ENCODE results near the gene MPP2. TPM values are rescaled to one million over a fixed set of nuclear protein-coding genes. Genes with fewer than 3 reads are reported as not detected.

Gene MPP2
- total and polyA plus RNA-seq, 9 of the 15 experiments (the other 6 are each of a cell fraction or from before 2014, with no cell fraction given), result 0.04 to 1.0 (median 0.24) TPM

- 3% methylated on average over 12 of the region's 12 CpGs for WGBS (ENCODE audit: insufficient coverage, low coverage, missing lambda C conversion rate)
- Histone ChIP-seq H3K4me1 (replicated peaks in 1 of 2; ENCODE audit: control insufficient read depth in 2 of 2, insufficient read depth in 2 of 2, low read length in 2 of 2) (no peaks in the 10 kb centered on the region), H3K4me2 (ENCODE audit: insufficient read depth, low read length) (no peak overlapping the region), H3K9me1 (ENCODE audit: control insufficient read depth, insufficient read depth, low read length) (peaks cover 4% of the 10 kb centered on the region), H3K27me3 (ENCODE audit: control insufficient read depth in 2 of 2, insufficient read depth in 2 of 2, low read length in 2 of 2) (peaks cover 29 to 84% of the 10 kb centered on the region in 2 experiments; a peak in 3 of 5 replicates), H3K4me3 (no peak overlapping the region), H3K9me3 (replicated peaks; ENCODE audit: control insufficient read depth, insufficient read depth, low read depth, low read length) (no peaks in the 10 kb centered on the region), H3K9ac (ENCODE audit: insufficient read depth in 1 of 2, low read depth in 2 of 2, low read length in 2 of 2) (no peak overlapping the region), H3K79me2 (ENCODE audit: control insufficient read depth, insufficient read depth, low read length) (no peaks in the 10 kb centered on the region), H4K20me1 (replicated peaks; ENCODE audit: control insufficient read depth, insufficient read depth, low read length) (peaks cover 3% of the 10 kb centered on the region; the same call in 1 of the 2 replicates), H3K27ac (ENCODE audit: extremely low read depth, low read depth, low read length) (no peak overlapping the region), H2AFZ (ENCODE audit: low read depth, low read length) (no peak overlapping the region), H3K36me3 (ENCODE audit: control insufficient read depth, insufficient read depth, low read length) (no peaks in the 10 kb centered on the region)
- BruUV-seq (replicated peaks), result no TSS peak
- no peak for FAIRE-seq
- ChIA-PET CTCF (ENCODE audit: low intra/inter-chr PET ratio) (no interaction called here), POLR2A (interaction anchor here (0.6 to 1.2 kb wide), 4 partner anchors 21 to 509 kb away, joined by 3 read pairs; no protein-coding TSS in a partner anchor)
- intact Hi-C loops (cut with micrococcal nuclease), result no loop called here
- in situ Hi-C loops (cut with MboI), result no loop called here
- DNase-seq (ENCODE audit: extremely low read depth in 1 of 4, low spot score in 3 of 4), result no peak
- no peak for ATAC-seq
- no peak for TF ChIP-seq ZNF79 (CRISPR knock-in tag; IDR thresholded peaks at IDR 0.05; ENCODE audit: low read depth)
- TF ChIP-seq ZNF655 (CRISPR knock-in tag; IDR thresholded peaks at IDR 0.05), result no peak
- TF ChIP-seq MAFF (IDR thresholded peaks at IDR 0.05; ENCODE audit: low read length), result no peak
- TF ChIP-seq ZNF445 (CRISPR knock-in tag; IDR thresholded peaks at IDR 0.05; ENCODE audit: low read depth), result no peak
- TF ChIP-seq CEBPB (tag; IDR thresholded peaks at IDR 0.05), result no peak
- no peak for TF ChIP-seq SIX5 (IDR thresholded peaks at IDR 0.05; ENCODE audit: borderline replicate concordance in 1 of 2, insufficient read depth in 1 of 2, low read depth in 1 of 2, low read length in 2 of 2)
- no peak for TF ChIP-seq ZNF584 (CRISPR knock-in tag; IDR thresholded peaks at IDR 0.05; ENCODE audit: low read depth)
- no peak for TF ChIP-seq ELK3 (CRISPR knock-in tag; IDR thresholded peaks at IDR 0.05)
- no peak for TF ChIP-seq MCM5 (IDR thresholded peaks at IDR 0.05; ENCODE audit: low read depth)
- no peak for TF ChIP-seq CREB3 (tag; conservative IDR thresholded peaks at IDR 0.05; ENCODE audit: low read depth)
- no peak for TF ChIP-seq ZNF184 (CRISPR knock-in tag; IDR thresholded peaks at IDR 0.05)
- TF ChIP-seq ZNF24 (IDR thresholded peaks at IDR 0.05), result no peak
- TF ChIP-seq TOE1 (IDR thresholded peaks at IDR 0.05; ENCODE audit: borderline replicate concordance), result no peak
- no peak for TF ChIP-seq TOE1 (CRISPR knock-in tag; IDR thresholded peaks at IDR 0.05; ENCODE audit: borderline replicate concordance, low read depth)
- no peak for TF ChIP-seq POLR2B (IDR thresholded peaks at IDR 0.05; ENCODE audit: low read depth, partially characterized antibody)
- no peak for TF ChIP-seq UBTF (IDR thresholded peaks at IDR 0.05; ENCODE audit: borderline replicate concordance in 1 of 2, low read depth in 2 of 2, low read length in 2 of 2)
Observed at GRCh38 chr17:43857957-43858600, 49.3 kb downstream of the MPP2 start.

Measured in K562 (cell line).